K562 (cell line): ENCODE data around the gene MARCHF9. TPM values are rescaled to one million over a fixed set of nuclear protein-coding genes. Genes with fewer than 3 reads are reported as not detected.

Experiments used
- ATAC-seq: fragments of 200-7000 bp; cut with Tn5 transposase; 3 replicates; pipeline ENCODE4 v1.9.1; 2020; ENCODE audit warnings: moderate library complexity
- BruUV-seq: library from RNA; stranded (reverse); fragments of 400-500 nt; replicated peaks from 2 replicates; lab custom pipeline; 2021; lab: Mats Ljungman, UMichigan
- CTCF ChIA-PET: fragments of 300-600 bp; formaldehyde crosslinking; extraction: SDS; loops from one replicate; lab custom pipeline; 2021; ENCODE audit warnings: low intra/inter-chr PET ratio; lab: Yijun Ruan, JAX
- POLR2A ChIA-PET: fragments of 300-600, 350-650 bp; sonication (Branson Sonifier 250); formaldehyde crosslinking; extraction: SDS; loops from one replicate; lab custom pipeline; 2021; ENCODE audit warnings: antibody characterized with exemption, inconsistent platforms; lab: Yijun Ruan, JAX
- DNase-seq, 4 experiments: peaks; one replicate each; pipeline versions ENCODE4 v3.0.0 to v3.0.0-alpha.2; 2011 to 2018; ENCODE audit warnings: low spot score in 3 of 4, mixed read lengths in 3 of 4; ENCODE audit errors: extremely low read depth in 1 of 4
- FAIRE-seq: peaks from 2 replicates; lab custom pipeline; 2011; peaks lifted over from hg19 to GRCh38; lab: Jason Lieb, UNC
- H2AFZ ChIP-seq: 2 replicates; pipeline ENCODE4 v1.6.0; 2011; ENCODE audit warnings: low read depth, low read length, control low read depth, inconsistent platforms
- H3K27ac ChIP-seq: fragments of 200-600 bp; 3 replicates; pipeline ENCODE4 v1.8.0; 2011; ENCODE audit warnings: low read depth, mild to moderate bottlenecking, control low read depth, inconsistent platforms, low read length, moderate library complexity, mixed read lengths; ENCODE audit errors: extremely low read depth
- H3K27me3 ChIP-seq, 2 experiments: fragments of 300-600 bp in 1 of 2; 2 replicates in 1 of 2; 3 replicates in 1 of 2; pipeline versions ENCODE4 v1.6.0 to v1.8.0; 2011; ENCODE audit warnings: inconsistent platforms in 2 of 2, low read length in 2 of 2, mild to moderate bottlenecking in 1 of 2, mixed read lengths in 1 of 2, moderate library complexity in 1 of 2; ENCODE audit not compliant: control insufficient read depth in 2 of 2, insufficient read depth in 2 of 2
- H3K36me3 ChIP-seq: fragments of 300-600 bp; 3 replicates; pipeline ENCODE4 v1.8.0; 2011; ENCODE audit warnings: mild to moderate bottlenecking, low read length, inconsistent platforms; ENCODE audit not compliant: control insufficient read depth, insufficient read depth
- H3K4me1 ChIP-seq, 2 experiments: fragments of 200-600 bp in 1 of 2; replicated peaks in 1 of 2; 2 replicates in 1 of 2; 3 replicates in 1 of 2; pipeline versions ENCODE4 v1.5.1 to v1.8.0; 2011; ENCODE audit warnings: inconsistent platforms in 2 of 2, low read length in 2 of 2, mild to moderate bottlenecking in 1 of 2, mixed read lengths in 1 of 2, moderate library complexity in 1 of 2; ENCODE audit not compliant: control insufficient read depth in 2 of 2, insufficient read depth in 2 of 2
- H3K4me2 ChIP-seq: 2 replicates; pipeline ENCODE4 v1.6.1; 2011; ENCODE audit warnings: low read length, control low read depth, inconsistent platforms, mixed read lengths; ENCODE audit not compliant: insufficient read depth
- H3K4me3 ChIP-seq: fragments of 200-600 bp; sonication (generic), shearing (Covaris generic); 2 replicates; pipeline ENCODE4 v1.5.1; 2016; ENCODE audit warnings: control low read depth, inconsistent platforms
- H3K79me2 ChIP-seq: fragments of 200-600 bp; 3 replicates; pipeline ENCODE4 v1.8.0; 2011; ENCODE audit warnings: low read length, inconsistent platforms; ENCODE audit not compliant: control insufficient read depth, insufficient read depth
- H3K9ac ChIP-seq, 2 experiments: 2 replicates each; pipeline versions ENCODE4 v1.6.0 to v1.6.1; 2011; ENCODE audit warnings: low read depth in 2 of 2, low read length in 2 of 2, control low read depth in 1 of 2, inconsistent platforms in 1 of 2, mild to moderate bottlenecking in 1 of 2, mixed read lengths in 1 of 2; ENCODE audit not compliant: insufficient read depth in 1 of 2
- H3K9me1 ChIP-seq: one replicate; pipeline ENCODE4 v1.6.0; 2011; ENCODE audit warnings: inconsistent platforms, mild to moderate bottlenecking, low read length, moderate library complexity; ENCODE audit not compliant: control insufficient read depth, insufficient read depth
- H3K9me3 ChIP-seq: replicated peaks from 2 replicates; pipeline ENCODE4 v1.5.1; 2011; ENCODE audit warnings: low read depth, low read length, inconsistent platforms; ENCODE audit not compliant: control insufficient read depth, insufficient read depth
- H4K20me1 ChIP-seq: replicated peaks from 2 replicates; pipeline ENCODE4 v1.6.1; 2011; ENCODE audit warnings: low read length, inconsistent platforms, mixed read lengths; ENCODE audit not compliant: control insufficient read depth, insufficient read depth
- RBM25 ChIP-seq: fragments of 200-400 bp; formaldehyde crosslinking; IDR thresholded peaks from 2 replicates; pipeline ENCODE4 v1.6.1; 2018; ENCODE audit warnings: low read length, low read depth, moderate library complexity; ENCODE audit not compliant: severe bottlenecking
- ZFP1 ChIP-seq: fragments of 450-650 bp; formaldehyde crosslinking; IDR thresholded peaks from 2 replicates; pipeline ENCODE4 v1.4.0; 2020; ENCODE audit warnings: mild to moderate bottlenecking, mixed read lengths
- WGBS: fragments of 100-300 bp; shearing (Covaris generic); methylation state at CpG from one replicate; pipeline ENCODE4 v1.1.6; 2016; ENCODE audit warnings: low coverage, mixed read lengths; ENCODE audit not compliant: insufficient coverage; ENCODE audit errors: missing lambda C conversion rate; 5-methylcytosine and 5-hydroxymethylcytosine counted together
- in situ Hi-C: fragments of 300-500 bp; cut with MboI; formaldehyde crosslinking; loops from 4 replicates; pipeline ENCODE4 v1.15.0; 2018; ENCODE audit warnings: inconsistent platforms, mixed read lengths
- intact Hi-C: fragments of 100-400 bp; cut with micrococcal nuclease; formaldehyde crosslinking; loops from 2 replicates; pipeline ENCODE4 v1.14.2; 2022
- polyA plus RNA-seq, 8 experiments: library from polyadenylated mRNA; depleted of rRNA in 4 of 8; stranded (reverse) in 5 of 8; unstranded in 3 of 8; fragments of >200 nt; fragmentation: Nextera tagmentation in 2 of 8; fragmentation: Illumina TruSeq in 1 of 8; extraction: Ambion mirVana in 2 of 8; extraction: Trizol in 1 of 8; gene quantifications; 2 replicates each; pipeline versions ENCODE4 v1.2.1 to v1.2.3, GENCODE V29; 2011 to 2014; ENCODE audit warnings: inconsistent platforms in 1 of 8, missing spikeins in 1 of 8
- total RNA-seq, 7 experiments: library from RNA; depleted of rRNA in 6 of 7; stranded (reverse); fragments of >200 nt in 6 of 7; fragmentation: Illumina TruSeq in 2 of 7; extraction: Trizol in 2 of 7; gene quantifications; 2 replicates each; pipeline versions ENCODE4 v1.2.1 to v1.2.3, GENCODE V29; 2011 to 2021; ENCODE audit warnings: low replicate concordance in 1 of 7

The MARCHF9 gene
- total and polyA plus RNA-seq, 9 of the 15 experiments (the other 6 are each of a cell fraction or from before 2014, with no cell fraction given): 0.80 to 12.4 (median 6.2) TPM

- Histone ChIP-seq H3K4me1 (peaks cover 0 to 3% of the 10 kb centered on the region in 2 experiments; a peak in 1 of 5 replicates), H3K27me3 (no peaks in the 10 kb centered on the region), H4K20me1 (no peaks in the 10 kb centered on the region), H3K9ac (no peak overlapping the region), H3K9me1 (no peaks in the 10 kb centered on the region), H3K9me3 (no peaks in the 10 kb centered on the region), H3K4me2 (no peak overlapping the region), H3K27ac (no peak overlapping the region), H3K36me3 (peaks cover 52% of the 10 kb centered on the region; the same call in 2 of the 3 replicates), H3K79me2 (no peaks in the 10 kb centered on the region), H3K4me3 (no peak overlapping the region), H2AFZ (no peak overlapping the region)
- ChIA-PET POLR2A (interaction anchor here (0.9 to 1.1 kb wide), 4 partner anchors 10 to 25 kb away, joined by 3 to 5 read pairs (median 4); partner anchors contain the start of gene OS9), CTCF (no interaction called here)
- FAIRE-seq (no peak), ATAC-seq (no peak), DNase-seq (no peak)
- in situ Hi-C loops: no loop called here
- BruUV-seq: no TSS peak
- WGBS: 94% methylated on average over 14 of the region's 15 CpGs
- TF ChIP-seq RBM25 (peak; percentile 59), ZFP1 (CRISPR knock-in tag) (no peak)
- intact Hi-C loops: no loop called here
Observed at GRCh38 chr12:57718641-57719528, 36.0 kb upstream of the MARCHF9 start.
